Liver (tissue), 9 donors: ENCODE measurements around the gene FRMPD4. TPM values are rescaled to one million over a fixed set of nuclear protein-coding genes. Genes with fewer than 3 reads are reported as not detected.

Source experiments
- DNase-seq: peaks from one replicate; pipeline ENCODE4 v3.0.0-alpha.2; 2017; ENCODE audit warnings: low spot score
- H3K27ac ChIP-seq, 2 donors: one replicate each; pipeline ENCODE4 v1.7.0; 2013; ENCODE audit warnings: inconsistent platforms in 2 of 2, low read length in 2 of 2, control low read depth in 1 of 2, low read depth in 1 of 2, mild to moderate bottlenecking in 1 of 2
- H3K27me3 ChIP-seq, 4 donors: one replicate each; pipeline versions ENCODE4 v1.6.1 to v1.7.0; 2013; ENCODE audit warnings: low read length in 3 of 4, inconsistent platforms in 1 of 4, mild to moderate bottlenecking in 1 of 4, moderate library complexity in 1 of 4; ENCODE audit not compliant: control insufficient read depth in 4 of 4, insufficient read depth in 4 of 4
- H3K36me3 ChIP-seq, 4 donors: one replicate each; pipeline versions ENCODE4 v1.6.1 to v1.7.0; 2013; ENCODE audit warnings: low read length in 3 of 4, mild to moderate bottlenecking in 3 of 4, low read depth in 1 of 4, moderate library complexity in 1 of 4; ENCODE audit not compliant: control insufficient read depth in 4 of 4, insufficient read depth in 3 of 4
- H3K4me1 ChIP-seq, 4 donors: one replicate each; pipeline versions ENCODE4 v1.6.1 to v1.7.0; 2013; ENCODE audit warnings: low read length in 3 of 4, mild to moderate bottlenecking in 3 of 4, moderate library complexity in 1 of 4; ENCODE audit not compliant: control insufficient read depth in 4 of 4, insufficient read depth in 4 of 4
- H3K4me3 ChIP-seq, 3 donors: one replicate each; pipeline versions ENCODE4 v1.6.1 to v1.7.0; 2013; ENCODE audit warnings: low read length in 3 of 3, control low read depth in 1 of 3, low read depth in 1 of 3, mild to moderate bottlenecking in 1 of 3
- H3K9ac ChIP-seq, 2 donors: one replicate each; pipeline ENCODE4 v1.7.0; 2013; ENCODE audit warnings: low read length in 2 of 2, mild to moderate bottlenecking in 2 of 2, moderate library complexity in 2 of 2, control low read depth in 1 of 2, low read depth in 1 of 2
- H3K9me3 ChIP-seq, 4 donors: one replicate each; pipeline versions ENCODE4 v1.6.1 to v1.7.0; 2013; ENCODE audit warnings: low read length in 3 of 4; ENCODE audit not compliant: control insufficient read depth in 4 of 4
- ATF3 ChIP-seq: IDR thresholded peaks from 2 replicates; pipeline ENCODE4 v1.6.1; 2016; ENCODE audit warnings: antibody characterized with exemption
- CTCF ChIP-seq: fragments of 150-350 bp; IDR thresholded peaks from 2 replicates; pipeline ENCODE4 v1.5.1; 2017; ENCODE audit warnings: improper control_type of control experiment, low read depth, low read length; ENCODE audit not compliant: missing input control
- EGR1 ChIP-seq, 2 donors: IDR thresholded peaks; 2 replicates each; pipeline ENCODE4 v1.6.1; 2016 to 2018; ENCODE audit warnings: antibody characterized with exemption in 2 of 2, low read depth in 2 of 2
- FOXA1 ChIP-seq: IDR thresholded peaks from 2 replicates; pipeline ENCODE4 v1.6.1; 2016; ENCODE audit warnings: antibody characterized with exemption
- FOXA2 ChIP-seq: IDR thresholded peaks from 2 replicates; pipeline ENCODE4 v1.6.1; 2016; ENCODE audit warnings: antibody characterized with exemption
- GABPA ChIP-seq, 2 donors: IDR thresholded peaks in 1 of 2; conservative IDR thresholded peaks in 1 of 2; 2 replicates each; pipeline ENCODE4 v1.6.1; 2016; ENCODE audit warnings: antibody characterized with exemption in 2 of 2, mild to moderate bottlenecking in 1 of 2, moderate library complexity in 1 of 2
- HNF4A ChIP-seq, 2 donors: conservative IDR thresholded peaks; 2 replicates each; pipeline ENCODE4 v1.6.1; 2016; ENCODE audit warnings: antibody characterized with exemption in 2 of 2, mild to moderate bottlenecking in 2 of 2
- HNF4G ChIP-seq: IDR thresholded peaks from 2 replicates; pipeline ENCODE4 v1.6.1; 2016; ENCODE audit warnings: antibody characterized with exemption
- JUND ChIP-seq, 2 donors: IDR thresholded peaks; 2 replicates each; pipeline ENCODE4 v1.6.1; 2016; ENCODE audit warnings: antibody characterized with exemption in 2 of 2
- MAX ChIP-seq: IDR thresholded peaks from 2 replicates; pipeline ENCODE4 v1.6.1; 2016; ENCODE audit warnings: antibody characterized with exemption
- NR2F2 ChIP-seq: IDR thresholded peaks from 2 replicates; pipeline ENCODE4 v1.6.1; 2016; ENCODE audit warnings: antibody characterized with exemption
- RAD21 ChIP-seq, 2 donors: IDR thresholded peaks; 2 replicates each; pipeline ENCODE4 v1.6.1; 2016; ENCODE audit warnings: antibody characterized with exemption in 2 of 2, mild to moderate bottlenecking in 2 of 2
- REST ChIP-seq: IDR thresholded peaks from 2 replicates; pipeline ENCODE4 v1.6.1; 2016; ENCODE audit warnings: antibody characterized with exemption, mild to moderate bottlenecking
- RXRA ChIP-seq, 2 donors: IDR thresholded peaks; 2 replicates each; pipeline ENCODE4 v1.6.1; 2017 to 2018; ENCODE audit warnings: antibody characterized with exemption in 2 of 2, mild to moderate bottlenecking in 1 of 2
- SP1 ChIP-seq: IDR thresholded peaks from 2 replicates; pipeline ENCODE4 v1.6.1; 2018; ENCODE audit warnings: antibody characterized with exemption, mild to moderate bottlenecking
- TAF1 ChIP-seq: conservative IDR thresholded peaks from 2 replicates; pipeline ENCODE4 v1.6.1; 2016; ENCODE audit warnings: antibody characterized with exemption, mild to moderate bottlenecking
- YY1 ChIP-seq: IDR thresholded peaks from 2 replicates; pipeline ENCODE4 v1.6.1; 2016; ENCODE audit warnings: antibody characterized with exemption, mild to moderate bottlenecking
- ZBTB33 ChIP-seq: IDR thresholded peaks from 2 replicates; pipeline ENCODE4 v1.6.1; 2016; ENCODE audit warnings: antibody characterized with exemption
- WGBS: extraction: QIAGEN DNeasy Blood & Tissue Kit; methylation state at CpG from one replicate; pipeline ENCODE4 v1.1.7; 2013; 5-methylcytosine and 5-hydroxymethylcytosine counted together
- polyA plus RNA-seq, 2 donors: library from polyadenylated mRNA; stranded (reverse) in 1 of 2; unstranded in 1 of 2; fragments of 200-250 nt in 1 of 2; fragments of >200 nt in 1 of 2; fragmentation: Nextera tagmentation in 1 of 2; extraction: Ambion mirVana in 1 of 2; gene quantifications; one replicate each; pipeline versions ENCODE4 v1.2.1 to v1.2.3, GENCODE V29; 2013 to 2015
- total RNA-seq, 2 donors: library from RNA; depleted of rRNA; stranded (reverse); fragments of >200 nt; gene quantifications; one replicate each; pipeline ENCODE4 v1.2.3, GENCODE V29; 2014
- donor health status: healthy.
- donor health status: healthy.
- donor health status: healthy.
- donor health status: healthy.
- donor health status: healthy.

Gene FRMPD4
- total and polyA plus RNA-seq, 4 donors: 0.01 to 0.08 (median 0.03) TPM; not detected in 1

GRCh38 chrX:12327836-12328235 lies 189.6 kb downstream of the FRMPD4 start:
- no peak overlapping the region for H3K27ac ChIP-seq
- no peaks in the 10 kb centered on the region for H3K9me3 ChIP-seq
- H3K4me3 ChIP-seq: no peak overlapping the region
- TF ChIP-seq ZBTB33: no peak
- TF ChIP-seq NR2F2: no peak
- no peak for TF ChIP-seq JUND (IDR thresholded peaks at IDR 0.05)
- TF ChIP-seq HNF4A (conservative IDR thresholded peaks at IDR 0.05): no peak
- no peak for TF ChIP-seq FOXA2
- no peak for TF ChIP-seq RXRA (IDR thresholded peaks at IDR 0.05)
- no peak for TF ChIP-seq HNF4G
- TF ChIP-seq FOXA1: no peak
- no peak for TF ChIP-seq TAF1
- TF ChIP-seq MAX: no peak
- no peak for TF ChIP-seq EGR1 (IDR thresholded peaks at IDR 0.05; ENCODE audit: low read depth in 2 of 2)
- no peak for TF ChIP-seq GABPA (IDR thresholded peaks at IDR 0.05 in 1 of 2, conservative IDR thresholded peaks at IDR 0.05 in 1 of 2)
- no peak for TF ChIP-seq SP1
- no peak for TF ChIP-seq ATF3
- no peak for TF ChIP-seq CTCF
- TF ChIP-seq REST: no peak
- no peak for TF ChIP-seq RAD21 (IDR thresholded peaks at IDR 0.05)
- no peak for TF ChIP-seq YY1
- DNase-seq: no peak
- H3K9ac ChIP-seq: no peak overlapping the region
- no peaks in the 10 kb centered on the region for H3K36me3 ChIP-seq
- no peaks in the 10 kb centered on the region for H3K27me3 ChIP-seq
- no peaks in the 10 kb centered on the region for H3K4me1 ChIP-seq

GRCh38 chrX:12329476-12329875 lies 191.2 kb downstream of the FRMPD4 start:
- H3K36me3 ChIP-seq: no peaks in the 10 kb centered on the region
- no peaks in the 10 kb centered on the region for H3K9me3 ChIP-seq
- no peak overlapping the region for H3K9ac ChIP-seq

More at GRCh38 chrX:12329476-12329875, 191.2 kb downstream of the FRMPD4 start:
- DNase-seq: no peak
- no peaks in the 10 kb centered on the region for H3K4me1 ChIP-seq
- H3K4me3 ChIP-seq: no peak overlapping the region
- no peak overlapping the region for H3K27ac ChIP-seq
- TF ChIP-seq CTCF (no peak), ATF3 (no peak), TAF1 (no peak), RXRA (IDR thresholded peaks at IDR 0.05) (no peak), JUND (IDR thresholded peaks at IDR 0.05) (no peak), NR2F2 (no peak), EGR1 (IDR thresholded peaks at IDR 0.05; ENCODE audit: low read depth in 2 of 2) (no peak), FOXA2 (no peak), GABPA (IDR thresholded peaks at IDR 0.05 in 1 of 2, conservative IDR thresholded peaks at IDR 0.05 in 1 of 2) (no peak), ZBTB33 (no peak)
- 58% methylated on average over 3 of the region's 3 CpGs for WGBS
- H3K27me3 ChIP-seq: no peaks in the 10 kb centered on the region
